IgD-negative memory B cell (primary cell): ENCODE results near the gene FASN. TPM values are rescaled to one million over a fixed set of nuclear protein-coding genes. Genes with fewer than 3 reads are reported as not detected.

ENCODE experiments used
- H3K27ac Mint-ChIP-seq, 3 donors: one replicate each; pipeline ENCODE4 v1.8.0; 2020 to 2022; ENCODE audit warnings: mild to moderate bottlenecking in 3 of 3, mixed read lengths in 3 of 3, moderate library complexity in 1 of 3
- H3K27me3 Mint-ChIP-seq: one replicate; pipeline ENCODE4 v1.8.0; 2021; ENCODE audit warnings: mixed read lengths
- H3K36me3 Mint-ChIP-seq: one replicate; pipeline ENCODE4 v1.8.0; 2020; ENCODE audit warnings: mild to moderate bottlenecking, mixed read lengths
- H3K4me1 Mint-ChIP-seq, 3 donors: one replicate each; pipeline ENCODE4 v1.8.0; 2020 to 2022; ENCODE audit warnings: mixed read lengths in 3 of 3, mild to moderate bottlenecking in 1 of 3
- H3K4me3 Mint-ChIP-seq, 4 donors: one replicate each; pipeline ENCODE4 v1.8.0; 2020 to 2022; ENCODE audit warnings: mild to moderate bottlenecking in 4 of 4, mixed read lengths in 4 of 4, moderate library complexity in 3 of 4
- H3K9me3 Mint-ChIP-seq, 3 donors: one replicate each; pipeline ENCODE4 v1.8.0; 2020 to 2021; ENCODE audit warnings: mixed read lengths in 3 of 3, mild to moderate bottlenecking in 1 of 3
- polyA plus RNA-seq: library from polyadenylated mRNA; unstranded; fragments of 300-500 nt; fragmentation: Illumina TruSeq; gene quantifications from one replicate; pipeline ENCODE4 v1.2.3, GENCODE V29; 2021

FASN gene
- polyA plus RNA-seq, 1 donor from 2014 or later: 2.9 TPM

DNA sequence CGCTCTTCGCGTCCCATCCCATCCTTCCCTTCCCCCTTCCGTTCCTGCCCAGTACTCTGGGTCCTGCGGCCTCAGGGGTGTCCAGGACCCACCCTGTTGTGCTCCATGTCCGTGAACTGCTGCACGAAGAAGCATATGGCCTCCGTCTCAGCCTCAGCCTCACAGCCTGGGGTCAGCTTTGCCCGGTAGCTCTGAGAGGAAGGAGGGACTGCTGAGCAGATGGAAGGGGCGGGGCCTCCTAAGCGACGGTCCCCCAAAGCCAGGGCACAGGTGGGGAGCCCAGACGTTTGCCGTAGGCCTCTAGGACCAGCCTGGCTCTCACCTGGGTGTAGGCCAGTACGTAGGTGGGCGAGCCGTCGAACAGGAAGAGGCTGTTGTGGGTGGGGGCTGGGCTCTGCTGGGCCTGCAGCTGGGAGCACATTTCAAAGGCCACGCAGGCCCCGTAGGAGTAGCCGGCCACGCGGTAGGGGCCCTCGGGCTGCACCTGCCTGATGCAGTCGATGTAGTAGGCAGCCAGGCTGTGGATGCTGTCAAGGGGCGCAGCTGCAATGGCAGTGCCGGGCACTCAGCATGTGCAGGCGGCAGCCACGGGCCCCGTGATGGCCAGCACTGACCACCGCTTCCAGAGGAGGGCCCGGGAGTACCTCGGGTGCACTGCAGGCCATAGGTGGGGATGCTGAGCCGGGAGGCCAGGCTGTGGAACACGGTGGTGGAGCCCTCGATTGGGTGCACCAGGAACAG lies 17.8 kb downstream of the FASN start:
- H3K4me3 Mint-ChIP-seq: peak overlapping the region in 1 of 4 donors; percentile 28
- H3K4me1 Mint-ChIP-seq: peaks cover 0 to 4% (median 0%) of the 10 kb centered on the region in 3 donors
- H3K9me3 Mint-ChIP-seq: peaks cover 0 to 3% (median 0%) of the 10 kb centered on the region in 3 donors
- H3K27me3 Mint-ChIP-seq: peaks cover 6% of the 10 kb centered on the region
- H3K27ac Mint-ChIP-seq: no peak overlapping the region
- H3K36me3 Mint-ChIP-seq: no peaks in the 10 kb centered on the region

DNA sequence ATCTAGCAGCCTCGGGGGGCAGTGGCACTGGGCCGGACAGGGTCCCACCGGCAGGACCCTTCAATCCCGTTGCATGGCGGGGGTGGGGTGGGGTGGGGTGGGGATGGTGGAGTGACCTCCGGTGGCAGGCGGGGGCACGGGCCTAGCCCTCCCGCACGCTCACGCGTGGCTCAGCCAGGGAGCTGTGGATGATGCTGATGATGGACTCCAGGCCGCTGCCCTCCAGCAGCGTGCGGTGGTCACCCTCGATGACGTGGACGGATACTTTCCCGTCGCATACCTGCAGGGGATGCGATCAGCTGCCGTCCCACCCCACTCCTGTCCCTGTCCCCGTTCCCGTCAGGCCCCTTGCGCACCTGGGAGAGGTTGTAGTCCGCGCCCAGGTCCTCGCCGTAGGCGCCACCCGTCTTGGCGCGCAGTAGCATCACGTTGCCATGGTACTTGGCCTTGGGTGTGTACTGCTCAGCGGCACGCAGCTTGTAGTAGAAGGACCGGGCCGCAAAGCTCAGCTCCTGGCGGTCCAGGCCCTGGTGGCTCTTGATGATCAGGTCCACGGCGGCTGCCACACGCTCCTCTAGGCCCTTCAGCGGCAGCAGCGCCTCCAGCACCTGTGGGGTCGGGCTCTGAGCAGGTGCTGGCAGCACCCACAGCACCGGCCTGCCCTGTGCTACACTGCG lies 18.9 kb downstream of the FASN start:
- H3K9me3 Mint-ChIP-seq: peaks cover 0 to 3% (median 0%) of the 10 kb centered on the region in 3 donors
- peaks cover 0 to 4% (median 0%) of the 10 kb centered on the region in 3 donors for H3K4me1 Mint-ChIP-seq
- peaks cover 7% of the 10 kb centered on the region for H3K27me3 Mint-ChIP-seq
- no peak overlapping the region for H3K4me3 Mint-ChIP-seq
- no peaks in the 10 kb centered on the region for H3K36me3 Mint-ChIP-seq
- H3K27ac Mint-ChIP-seq: no peak overlapping the region

DNA sequence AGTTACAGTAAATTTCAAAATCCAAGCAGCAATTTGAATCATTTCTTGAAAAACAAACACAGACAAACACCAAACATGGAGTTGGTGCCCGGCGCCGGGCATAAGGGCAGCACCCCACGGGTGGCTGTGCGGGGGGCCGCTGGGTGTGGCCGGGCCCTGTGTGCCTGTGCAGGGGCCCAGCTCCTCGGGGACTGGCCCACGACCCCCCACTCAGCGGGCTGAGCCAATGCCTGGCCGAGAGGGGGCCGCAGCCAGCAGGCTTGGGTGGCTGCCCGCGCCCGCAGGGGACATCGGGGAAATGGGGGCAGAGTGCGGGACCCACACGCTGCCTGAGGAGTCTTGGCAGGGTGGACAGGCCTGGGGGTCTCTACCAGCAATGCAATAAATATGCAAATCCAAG lies 19.6 kb downstream of the FASN start:
- H3K4me1 Mint-ChIP-seq: peaks cover 0 to 4% (median 0%) of the 10 kb centered on the region in 3 donors

DNA sequence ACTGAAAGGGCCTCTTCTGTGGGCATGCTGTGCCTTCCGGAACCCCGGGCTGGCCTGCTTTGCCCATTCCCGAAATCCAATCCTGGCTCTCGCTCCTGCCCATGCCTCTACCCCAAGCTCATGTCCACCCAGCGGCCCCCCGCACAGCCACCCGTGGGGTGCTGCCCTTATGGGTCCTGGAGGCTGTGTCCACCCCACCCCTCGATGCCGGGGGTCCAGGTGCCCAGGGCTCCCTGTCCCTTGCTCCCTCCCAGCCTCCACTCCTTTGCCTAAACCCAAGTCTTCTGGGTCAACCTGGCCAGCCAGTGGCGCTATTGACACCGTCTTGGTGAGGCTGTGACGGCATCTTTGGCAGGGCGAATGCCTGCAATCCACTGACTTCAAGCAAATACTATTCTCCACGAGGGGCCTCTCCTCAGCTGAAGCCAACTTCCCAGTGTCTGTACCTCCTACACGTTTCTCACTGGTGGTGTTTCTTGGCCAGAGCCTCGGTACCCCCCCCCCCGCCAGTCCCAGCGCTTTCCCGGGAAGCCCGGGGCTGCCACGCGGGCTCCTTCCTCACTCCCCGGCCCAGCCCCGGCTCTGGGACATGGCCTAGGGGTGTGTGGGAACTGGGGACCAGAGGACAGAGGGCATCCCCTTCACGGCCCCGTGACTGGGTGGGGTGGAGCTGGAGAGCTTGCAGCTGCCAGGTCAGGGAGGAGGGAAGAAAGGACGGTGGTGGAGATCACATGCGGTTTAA lies 20.2 kb downstream of the FASN start:
- H3K36me3 Mint-ChIP-seq: no peaks in the 10 kb centered on the region
- H3K4me1 Mint-ChIP-seq: peaks cover 0 to 4% (median 0%) of the 10 kb centered on the region in 3 donors
- no peak overlapping the region for H3K27ac Mint-ChIP-seq
- H3K4me3 Mint-ChIP-seq: peak overlapping the region in 1 of 4 donors; percentile 13
- H3K27me3 Mint-ChIP-seq: peaks cover 7% of the 10 kb centered on the region
- peaks cover 0 to 3% (median 0%) of the 10 kb centered on the region in 3 donors for H3K9me3 Mint-ChIP-seq

More for the DNA sequence above, 19.6 kb downstream of the FASN start:
- H3K4me3 Mint-ChIP-seq: peak overlapping the region in 1 of 4 donors; percentile 13
- peaks cover 7% of the 10 kb centered on the region for H3K27me3 Mint-ChIP-seq
- H3K9me3 Mint-ChIP-seq: peaks cover 0 to 3% (median 0%) of the 10 kb centered on the region in 3 donors
- H3K36me3 Mint-ChIP-seq: no peaks in the 10 kb centered on the region
- no peak overlapping the region for H3K27ac Mint-ChIP-seq

DNA sequence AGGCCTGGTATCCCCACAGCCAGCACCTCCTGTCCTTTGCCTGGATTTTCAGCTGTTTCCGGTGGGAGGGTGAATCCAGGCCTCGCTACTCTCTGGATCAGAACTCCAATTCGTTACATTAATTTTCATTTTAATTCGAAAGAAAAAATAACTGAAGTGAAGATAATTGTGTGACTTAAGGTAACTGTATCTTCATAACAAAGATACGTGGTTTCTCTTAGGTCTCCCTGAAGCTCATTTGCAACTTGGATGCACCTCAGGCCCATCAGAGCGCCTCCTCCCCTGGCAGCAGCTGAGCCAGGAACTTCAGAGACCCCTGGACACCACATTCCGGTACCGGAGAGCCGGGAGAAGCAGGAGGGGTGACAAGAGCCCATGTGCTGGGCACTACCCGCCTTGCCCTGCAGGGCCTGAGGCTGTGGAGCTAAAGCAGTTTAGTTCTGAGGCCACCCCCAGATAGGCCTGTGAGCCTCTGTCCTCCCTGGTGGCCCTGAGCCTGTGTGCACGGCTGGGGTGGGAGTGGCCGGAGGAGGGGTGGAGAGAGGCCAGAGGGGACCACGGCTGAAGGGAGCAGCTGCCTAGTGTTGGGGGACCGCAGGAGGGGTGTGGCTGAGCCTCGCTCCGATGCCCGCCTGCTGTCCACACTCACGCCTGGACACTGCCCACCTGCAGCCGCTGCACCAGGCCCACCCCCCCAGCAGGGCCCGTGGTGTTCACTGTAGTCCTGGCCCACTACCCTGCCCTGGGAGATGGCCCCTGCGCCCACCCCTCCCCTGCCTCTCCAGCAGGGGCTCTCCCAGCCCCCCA lies 21.0 kb downstream of the FASN start:
- Mint-ChIP-seq H3K27ac (no peak overlapping the region), H3K4me3 (no peak overlapping the region), H3K4me1 (peaks cover 0 to 4% (median 0%) of the 10 kb centered on the region in 3 donors), H3K27me3 (peaks cover 7% of the 10 kb centered on the region), H3K9me3 (peaks cover 0 to 3% (median 0%) of the 10 kb centered on the region in 3 donors), H3K36me3 (no peaks in the 10 kb centered on the region)

DNA sequence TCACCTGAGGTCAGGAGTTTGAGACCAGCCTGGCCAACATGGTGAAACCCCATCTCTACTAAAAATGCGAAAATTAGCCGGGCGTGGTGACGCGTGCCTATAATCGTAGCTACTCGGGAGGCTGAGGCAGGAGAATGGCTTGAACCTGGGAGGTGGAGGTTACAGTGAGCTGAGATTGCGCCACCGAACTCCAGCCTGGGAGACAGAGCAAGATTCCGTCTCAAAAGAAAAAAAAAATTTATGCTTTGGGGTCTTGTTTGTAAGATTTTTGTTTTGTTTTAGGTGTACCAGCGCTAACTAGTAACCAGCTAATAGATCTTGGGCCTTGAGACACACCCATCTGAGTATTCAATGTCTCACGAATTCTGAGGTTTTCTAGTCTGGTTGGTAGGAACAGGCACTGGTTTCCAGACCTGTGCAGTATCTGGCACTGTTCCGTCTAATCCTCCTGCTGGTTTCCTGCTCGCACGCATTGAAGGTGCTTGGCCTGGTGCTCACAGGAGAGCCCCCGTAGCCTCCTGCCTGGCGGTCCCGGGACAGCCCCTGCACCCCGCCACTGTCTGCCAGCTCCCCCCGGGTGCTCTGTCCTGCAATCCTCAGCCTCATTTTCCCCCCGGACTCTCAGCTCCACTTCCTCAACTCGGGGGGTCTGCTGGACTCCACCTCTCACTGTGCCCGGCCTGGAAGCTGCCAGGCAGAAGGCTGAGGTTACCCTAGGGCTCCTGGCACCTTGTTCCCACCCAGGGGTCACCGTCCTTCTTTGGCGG lies 21.8 kb downstream of the FASN start:
- Mint-ChIP-seq H3K27me3 (peaks cover 7% of the 10 kb centered on the region), H3K4me1 (peaks cover 0 to 4% (median 0%) of the 10 kb centered on the region in 3 donors), H3K36me3 (no peaks in the 10 kb centered on the region), H3K27ac (no peak overlapping the region), H3K4me3 (no peak overlapping the region), H3K9me3 (peaks cover 0 to 3% (median 0%) of the 10 kb centered on the region in 3 donors)

DNA sequence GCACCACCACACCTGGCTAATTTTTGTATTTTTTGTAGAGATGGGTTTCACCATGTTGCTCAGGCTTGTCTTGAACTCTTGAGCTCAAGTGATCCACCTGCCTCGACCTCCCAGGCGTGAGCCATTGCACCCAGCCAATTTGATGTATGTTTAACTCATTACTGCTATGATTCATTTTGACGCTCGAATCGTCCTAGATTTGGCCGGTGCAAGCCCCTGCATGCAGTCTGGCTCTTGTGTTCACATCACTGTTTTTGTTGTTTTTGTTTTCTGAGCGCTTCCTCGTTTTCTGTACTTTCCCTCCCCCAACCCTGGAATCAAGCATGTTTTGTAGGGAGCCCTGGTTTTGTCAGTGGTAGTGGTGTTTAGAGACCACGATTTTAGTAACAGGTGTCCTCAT lies 24.6 kb downstream of the FASN start:
- Mint-ChIP-seq H3K4me3 (peak overlapping the region in 1 of 4 donors; percentile 50), H3K9me3 (peaks cover 0 to 3% (median 0%) of the 10 kb centered on the region in 3 donors), H3K4me1 (peaks cover 0 to 4% (median 0%) of the 10 kb centered on the region in 3 donors), H3K36me3 (no peaks in the 10 kb centered on the region), H3K27me3 (peaks cover 7% of the 10 kb centered on the region), H3K27ac (peak overlapping the region in 1 of 3 donors; percentile 48)

DNA sequence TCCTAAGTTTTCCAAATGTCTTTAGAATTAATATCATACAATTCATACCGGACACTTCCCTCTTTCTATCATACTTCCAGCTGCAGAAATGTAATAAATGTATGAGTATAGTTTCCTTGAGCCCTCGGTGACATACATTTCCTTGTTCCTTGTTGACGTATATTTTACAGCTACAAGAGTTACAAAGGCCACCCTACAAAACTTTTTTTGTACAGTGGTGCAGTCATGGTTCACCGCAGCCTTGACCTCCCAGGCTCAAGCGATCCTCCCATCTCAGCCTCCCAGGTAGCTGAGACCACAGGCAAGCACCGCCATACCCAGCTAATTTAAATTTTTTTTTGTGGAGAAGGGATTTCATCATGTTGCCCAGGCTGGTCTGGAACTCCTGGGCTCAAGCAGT lies 25.2 kb downstream of the FASN start:
- Mint-ChIP-seq H3K4me1 (peaks cover 0 to 4% (median 0%) of the 10 kb centered on the region in 3 donors), H3K27me3 (peaks cover 7% of the 10 kb centered on the region), H3K4me3 (peak overlapping the region in 1 of 4 donors; percentile 50), H3K36me3 (no peaks in the 10 kb centered on the region), H3K9me3 (peaks cover 0 to 3% (median 0%) of the 10 kb centered on the region in 3 donors), H3K27ac (no peak overlapping the region)

DNA sequence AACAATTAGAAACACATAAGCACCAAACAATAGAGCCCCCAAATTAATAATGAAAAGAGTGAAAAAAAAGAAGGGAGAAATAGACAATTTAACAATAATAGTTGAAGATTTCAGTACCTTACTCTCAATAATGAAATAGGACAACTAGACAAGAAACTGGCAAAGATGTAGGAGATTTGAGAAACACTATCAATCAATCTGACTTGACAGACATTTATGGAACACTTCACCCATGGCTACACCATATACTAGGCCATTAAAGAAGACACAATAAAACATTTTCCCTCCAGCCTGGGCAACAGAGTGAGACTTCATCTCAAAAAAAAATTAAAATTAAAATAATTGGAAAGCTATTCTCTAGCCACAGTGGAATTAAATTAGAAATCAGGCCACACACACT lies 27.4 kb downstream of the FASN start:
- peaks cover 0 to 6% (median 0%) of the 10 kb centered on the region in 3 donors for H3K4me1 Mint-ChIP-seq
- peak overlapping the region in 1 of 3 donors; percentile 19 for H3K27ac Mint-ChIP-seq
- H3K4me3 Mint-ChIP-seq: peak overlapping the region in 1 of 4 donors; percentile 58
- no peaks in the 10 kb centered on the region for H3K36me3 Mint-ChIP-seq
- H3K9me3 Mint-ChIP-seq: peaks cover 0 to under 1% (median 0%) of the 10 kb centered on the region in 3 donors
- H3K27me3 Mint-ChIP-seq: peaks cover 4% of the 10 kb centered on the region

DNA sequence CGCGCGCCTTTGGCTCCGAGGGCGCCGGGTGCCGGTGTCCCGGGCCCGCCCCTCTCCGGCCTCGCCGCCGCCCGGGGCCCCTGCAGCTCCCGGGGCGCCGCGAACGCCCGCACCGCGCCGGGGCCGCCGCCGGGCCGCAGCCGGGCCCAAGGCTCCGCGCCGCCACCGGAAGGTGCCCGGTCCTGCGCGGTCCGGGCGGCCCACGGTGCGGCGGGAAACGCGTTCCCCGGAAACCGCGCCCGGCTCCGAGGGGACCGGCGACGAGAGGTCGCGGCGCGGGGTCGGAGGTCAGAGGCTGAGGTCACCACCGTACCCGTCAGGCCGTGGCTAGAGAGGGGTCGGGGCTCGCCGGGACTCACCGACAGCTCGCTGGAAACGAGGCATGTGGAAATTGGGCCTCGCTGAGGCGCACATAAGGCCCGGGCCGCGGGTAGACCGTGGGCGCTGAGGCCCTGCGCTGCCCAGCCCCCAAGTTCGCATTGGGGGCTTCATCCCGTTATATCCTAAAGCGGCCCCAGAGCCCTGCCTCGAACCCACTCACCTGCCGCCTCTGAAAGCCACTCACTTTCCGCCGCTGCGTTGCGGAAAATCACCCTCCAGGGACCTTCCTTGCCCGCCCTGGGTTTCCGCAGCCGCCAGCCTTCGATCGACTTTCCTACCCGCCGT lies 32.3 kb downstream of the FASN start, which contains the start of gene DUS1L:
Gene DUS1L, minus strand, starts transcription at position 167 of the 666 bp plus-strand sequence. CDS start 745 bp downstream, outside the sequence.
- peaks cover 0 to 10% (median 0%) of the 10 kb centered on the region in 3 donors for H3K4me1 Mint-ChIP-seq
- H3K36me3 Mint-ChIP-seq: no peaks in the 10 kb centered on the region
- peak within 1 kb of the TSS; percentile 81 to 94 (median 88) for H3K4me3 Mint-ChIP-seq
- no peaks in the 10 kb centered on the region for H3K27me3 Mint-ChIP-seq
- no peaks in the 10 kb centered on the region for H3K9me3 Mint-ChIP-seq
- H3K27ac Mint-ChIP-seq: peak within 1 kb of the TSS; percentile 87 to 95 (median 93)

DNA sequence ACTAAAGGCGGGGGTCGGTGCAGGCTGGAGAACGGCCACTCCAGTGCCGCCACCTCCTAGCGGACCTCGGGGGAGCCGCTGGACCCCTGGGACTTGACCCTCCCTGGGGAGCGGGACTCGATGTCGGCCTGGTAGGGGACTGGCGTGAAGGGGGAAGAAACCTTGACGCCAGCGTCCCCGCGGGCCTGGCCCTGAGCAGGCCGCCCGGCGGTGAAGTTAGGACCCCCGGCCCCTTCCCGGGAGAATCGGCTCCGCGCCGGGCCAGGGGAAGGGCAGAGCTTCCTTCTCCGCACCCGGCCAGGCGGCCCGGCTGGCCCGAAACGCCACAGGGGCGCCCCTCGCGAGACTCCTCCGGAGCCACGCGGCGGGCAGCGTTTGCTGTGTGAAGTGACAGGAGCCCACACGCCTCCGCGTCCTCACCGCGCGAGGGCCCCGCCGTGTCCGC lies 32.8 kb downstream of the FASN start:
- no peaks in the 10 kb centered on the region for H3K27me3 Mint-ChIP-seq
- H3K4me1 Mint-ChIP-seq: peaks cover 0 to 10% (median 0%) of the 10 kb centered on the region in 3 donors
- no peaks in the 10 kb centered on the region for H3K9me3 Mint-ChIP-seq
- peak overlapping the region; percentile 69 to 86 (median 79) for H3K4me3 Mint-ChIP-seq
- H3K36me3 Mint-ChIP-seq: no peaks in the 10 kb centered on the region
- H3K27ac Mint-ChIP-seq: peak overlapping the region in 2 of 3 donors; percentile 71 to 87

DNA sequence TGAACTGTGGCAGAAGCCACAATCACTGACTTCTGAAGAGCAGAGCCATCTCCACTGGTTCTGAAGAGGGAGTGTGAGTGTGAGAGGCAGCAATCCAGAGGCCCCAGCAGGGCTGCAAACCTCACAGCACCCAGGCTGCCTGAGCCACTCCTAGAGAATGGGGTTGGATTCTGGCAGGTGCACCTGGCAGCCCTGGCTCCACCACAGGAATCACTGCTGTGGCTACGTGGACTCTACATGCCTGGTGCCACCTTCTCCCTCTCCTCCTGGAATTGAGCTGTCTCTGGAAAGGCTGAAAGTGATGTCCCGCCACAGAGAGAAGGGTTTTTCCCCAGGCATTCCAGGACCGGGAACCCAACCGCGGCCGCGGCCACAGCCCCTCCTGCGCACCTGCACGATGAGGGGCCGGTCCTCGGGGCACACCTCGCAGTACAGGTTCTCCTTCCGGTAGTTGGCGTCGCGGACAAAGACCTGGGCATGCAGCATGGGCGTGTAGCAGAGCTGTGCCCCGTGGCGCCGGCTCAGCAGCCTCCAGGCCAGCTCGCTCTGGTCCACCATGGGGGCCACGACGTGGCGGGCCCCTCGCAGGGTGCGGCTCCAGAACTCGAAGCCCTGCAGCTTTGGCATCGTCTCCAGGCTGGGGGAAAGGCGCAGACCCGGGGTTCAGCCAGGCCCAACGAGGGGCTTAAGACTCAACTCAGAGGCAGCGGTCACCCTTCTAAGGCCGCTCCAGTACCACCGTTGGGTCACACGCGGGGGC lies 33.4 kb downstream of the FASN start:
- H3K4me1 Mint-ChIP-seq: peaks cover 0 to 10% (median 0%) of the 10 kb centered on the region in 3 donors
- H3K9me3 Mint-ChIP-seq: no peaks in the 10 kb centered on the region
- H3K27me3 Mint-ChIP-seq: no peaks in the 10 kb centered on the region
- H3K36me3 Mint-ChIP-seq: no peaks in the 10 kb centered on the region
- H3K4me3 Mint-ChIP-seq: peak overlapping the region; percentile 69 to 86 (median 79)
- H3K27ac Mint-ChIP-seq: peak overlapping the region in 2 of 3 donors; percentile 87 to 89
